Measurements from ENCODE around the gene CDK5R2.
A peak's percentile ranks its signal among the peaks of the same experiment; 100 is the strongest.

Gene CDK5R2

DNA sequence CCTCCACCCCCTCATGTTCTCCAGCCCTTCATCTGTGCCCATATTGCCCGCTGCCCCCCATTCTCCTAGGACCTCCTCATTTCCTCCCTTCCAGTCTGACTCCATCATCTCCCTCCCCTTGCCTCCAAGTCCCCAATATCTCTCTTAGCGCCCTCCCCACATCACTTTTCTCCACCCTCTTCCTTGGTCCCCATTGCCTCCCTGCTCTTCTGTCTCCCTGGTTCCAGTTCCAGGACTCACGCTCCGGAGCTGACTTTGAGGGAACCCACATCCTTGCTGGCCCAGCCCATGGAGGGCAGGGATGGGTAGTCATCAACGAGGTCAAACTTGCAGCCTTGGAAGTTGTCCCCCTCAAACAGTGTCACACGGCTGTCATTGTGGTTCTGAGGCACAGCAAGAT lies 31.1 kb downstream of the CDK5R2 start:
- no peak for DNase-seq

DNA sequence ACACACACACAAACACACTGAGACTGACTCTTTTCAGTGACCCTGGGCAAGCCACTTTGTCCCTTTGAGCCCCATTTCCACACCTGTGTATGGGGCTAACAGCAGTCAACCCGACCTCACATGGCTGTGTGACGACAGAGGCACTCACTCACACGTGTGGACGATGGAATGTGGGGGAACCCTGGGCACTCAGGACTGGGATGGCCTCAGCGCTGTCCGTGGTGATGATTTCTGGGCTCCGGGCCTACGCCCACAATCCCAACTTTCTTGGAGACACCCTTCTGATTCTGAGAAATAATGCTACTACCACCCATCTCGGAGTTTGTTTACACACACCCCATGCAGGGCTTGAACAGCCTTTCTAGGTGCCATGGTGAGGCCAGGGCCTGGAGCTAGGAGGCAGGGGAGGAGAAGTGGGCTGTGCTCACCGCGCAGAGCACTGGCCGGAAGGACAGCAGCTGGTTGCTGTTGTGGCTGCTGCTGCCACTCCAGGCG lies 32.3 kb downstream of the CDK5R2 start:
- DNase-seq: no peak

DNA sequence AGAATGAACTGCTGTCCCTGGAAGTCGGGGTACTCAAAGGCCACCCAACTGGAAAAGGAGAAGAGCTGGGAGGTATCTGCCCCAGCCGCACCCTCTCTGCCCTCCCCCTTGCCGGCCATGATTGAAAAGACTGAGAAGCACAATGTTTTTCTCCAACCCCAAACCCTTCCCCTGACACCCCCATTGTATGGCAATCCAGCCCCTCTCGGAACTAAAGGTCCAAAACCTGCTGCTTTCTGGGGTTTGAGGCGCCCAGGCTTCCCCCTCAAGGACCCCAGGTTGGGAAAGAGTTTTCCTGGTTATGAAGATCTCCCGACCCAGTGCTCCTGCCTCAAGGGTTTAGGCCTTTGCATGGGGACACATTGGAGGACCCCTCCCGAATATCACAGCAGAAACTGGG lies 32.7 kb downstream of the CDK5R2 start:
- no peak for DNase-seq

DNA sequence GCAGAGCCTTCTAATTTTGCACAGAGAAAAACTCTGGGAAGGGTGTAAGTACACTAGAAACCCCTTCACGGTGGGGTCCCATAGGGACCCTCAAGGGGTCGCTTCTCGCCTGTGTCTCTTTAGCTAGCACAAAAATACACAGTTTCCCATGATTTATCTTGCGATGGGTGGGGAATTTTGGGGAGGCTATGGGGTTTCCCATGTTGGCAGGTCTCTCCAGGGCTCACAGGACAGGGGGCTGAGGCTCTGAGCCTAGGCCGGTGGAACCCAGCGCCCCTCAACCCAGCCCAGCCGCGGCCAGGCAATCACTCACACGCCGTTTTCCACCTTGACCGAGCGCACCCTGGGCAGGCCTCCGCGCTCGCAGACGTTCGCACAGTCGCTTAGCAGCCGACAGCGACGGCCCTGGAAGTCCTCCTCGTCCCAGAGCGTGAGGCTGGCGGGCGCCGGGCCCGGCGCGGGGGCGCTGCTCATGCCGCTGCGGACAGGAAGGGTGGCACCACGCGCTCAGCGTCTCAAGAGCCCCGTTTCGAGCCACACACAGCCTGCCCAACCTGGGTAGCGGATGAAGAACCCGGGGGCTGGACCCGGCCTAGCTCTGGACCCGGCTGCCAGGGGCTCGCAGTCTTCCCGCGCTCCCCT lies 33.4 kb downstream of the CDK5R2 start:
- DNase-seq: no peak

DNA sequence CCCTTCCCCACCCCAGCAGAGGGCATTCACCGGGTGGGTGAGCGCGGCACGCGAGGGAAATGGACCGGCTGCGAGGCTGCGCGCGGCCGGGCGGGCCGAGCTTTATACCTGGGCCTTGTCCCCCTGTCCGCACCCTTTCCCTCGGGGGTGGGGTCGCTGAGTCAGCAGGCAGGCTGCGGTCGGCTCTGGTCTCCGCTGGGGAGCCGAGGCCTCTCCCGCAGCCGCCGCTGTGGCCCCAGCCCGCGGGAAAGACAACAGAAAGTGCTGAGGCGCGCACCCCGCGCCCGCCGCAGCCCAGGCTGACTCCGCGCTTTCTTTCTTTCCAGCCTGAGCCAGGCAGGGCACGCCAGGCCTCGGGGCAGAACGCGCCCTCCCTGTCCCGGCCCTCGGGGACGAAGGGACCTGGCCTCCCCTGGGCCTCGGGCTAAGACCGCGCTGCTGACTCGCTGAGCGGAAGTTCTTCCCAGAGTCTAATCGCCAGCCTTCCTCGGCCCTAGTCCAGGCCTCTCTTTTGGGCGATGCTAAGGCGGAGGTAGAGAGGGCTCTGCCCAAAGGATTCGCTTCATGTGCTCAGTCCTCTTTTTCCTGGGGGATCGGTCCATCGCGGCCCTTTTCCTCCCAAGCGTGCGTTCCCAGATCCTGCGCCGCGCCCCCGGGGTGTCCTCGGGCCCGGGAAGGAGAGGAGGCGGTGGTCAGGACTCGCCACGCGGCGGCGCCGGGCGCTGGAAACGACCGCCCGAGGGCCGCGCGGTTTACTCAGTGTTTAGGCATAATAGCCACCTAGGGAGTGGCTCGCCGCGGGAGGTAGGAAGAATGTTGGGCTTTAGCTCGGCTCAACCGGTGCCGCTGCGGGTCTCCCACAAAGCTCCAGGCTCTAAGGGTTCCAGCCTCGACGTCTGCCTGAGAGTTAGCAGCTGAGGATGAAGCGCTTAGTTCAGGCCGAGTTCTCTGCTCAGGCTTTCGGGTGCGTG lies 34.2 kb downstream of the CDK5R2 start, which contains the start of gene CRYBA2:
Gene CRYBA2, minus strand, starts transcription at position 78 of the 971 bp plus-strand sequence. CDS start 246 bp downstream, outside the sequence.
- DNase-seq: no peak

DNA sequence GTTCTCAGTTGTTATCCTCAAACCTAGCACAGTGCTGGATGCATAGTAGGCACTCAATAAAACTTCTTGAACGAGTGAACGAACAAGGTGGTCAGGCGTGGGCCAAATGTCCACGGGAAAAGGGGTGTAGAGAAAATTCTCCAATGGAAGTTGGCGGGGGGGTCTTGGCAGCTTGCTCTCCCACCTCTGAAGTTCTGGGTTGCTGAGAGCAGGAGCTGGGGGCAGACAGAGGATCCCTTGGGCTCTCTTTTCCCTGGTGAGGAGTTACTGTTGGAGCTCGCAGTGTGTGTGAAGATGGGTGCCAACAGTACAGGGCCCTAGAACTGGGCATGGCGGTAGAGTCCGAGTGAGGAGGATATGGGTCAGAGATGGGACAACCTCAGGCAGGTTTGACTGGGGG lies 36.1 kb downstream of the CDK5R2 start:
- no peak for DNase-seq

DNA sequence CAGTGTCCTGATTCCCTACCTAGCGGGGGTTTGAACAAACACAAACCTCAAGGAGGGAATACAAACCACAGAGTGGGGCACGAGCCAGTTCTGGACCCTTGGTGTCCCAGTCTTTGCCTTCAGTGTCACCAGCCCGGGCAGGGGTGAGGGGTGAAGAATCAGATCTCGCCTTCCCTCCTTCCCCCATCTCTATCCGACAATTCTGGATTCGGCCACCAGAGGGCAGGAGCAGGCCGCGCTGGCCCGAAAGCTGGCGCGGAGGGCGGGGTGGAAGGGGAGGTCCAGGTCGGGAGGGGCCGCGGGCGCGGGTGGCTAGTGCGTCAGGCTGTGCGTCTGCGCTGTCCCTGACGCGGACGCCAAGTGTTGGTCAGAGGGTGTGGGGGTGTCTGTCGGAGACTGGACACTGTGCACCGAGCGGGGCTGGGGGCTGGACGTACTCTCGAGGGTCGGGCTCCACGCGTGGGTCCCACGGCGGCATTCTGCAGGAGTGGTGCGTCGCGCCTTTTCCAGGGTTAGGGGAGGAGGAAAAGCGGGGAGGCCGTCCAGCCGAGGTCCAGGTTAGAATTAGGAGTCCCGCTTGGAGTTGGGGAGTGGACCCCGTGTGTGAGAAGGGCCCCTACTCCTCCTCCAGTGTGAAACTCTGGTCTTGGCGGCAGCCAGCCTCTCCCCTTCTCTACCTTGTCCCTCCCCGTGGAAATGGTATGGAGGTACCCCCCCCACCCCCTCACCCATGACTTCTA lies 36.7 kb downstream of the CDK5R2 start:
- DNase-seq: peak; percentile 71 to 78

DNA sequence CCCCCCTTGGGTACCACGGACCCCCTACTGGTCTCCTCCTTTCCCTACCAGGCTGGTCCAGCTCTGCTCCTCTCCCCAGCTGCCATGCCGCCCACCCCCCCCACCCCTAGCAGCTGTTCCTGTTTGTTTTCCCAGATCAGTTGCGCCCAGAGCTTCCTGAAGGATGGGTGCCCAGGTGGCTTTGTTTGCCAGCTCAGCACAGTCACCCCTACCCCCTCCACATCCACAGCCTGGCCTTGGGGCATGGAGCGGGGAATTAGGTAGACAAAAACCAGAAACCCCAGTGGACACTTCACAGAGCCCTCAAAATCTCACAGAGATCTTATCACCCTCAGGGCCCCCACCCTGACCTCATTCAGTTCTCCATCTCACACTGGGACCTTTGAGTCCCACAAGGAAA lies 37.5 kb downstream of the CDK5R2 start:
- DNase-seq: no peak

DNA sequence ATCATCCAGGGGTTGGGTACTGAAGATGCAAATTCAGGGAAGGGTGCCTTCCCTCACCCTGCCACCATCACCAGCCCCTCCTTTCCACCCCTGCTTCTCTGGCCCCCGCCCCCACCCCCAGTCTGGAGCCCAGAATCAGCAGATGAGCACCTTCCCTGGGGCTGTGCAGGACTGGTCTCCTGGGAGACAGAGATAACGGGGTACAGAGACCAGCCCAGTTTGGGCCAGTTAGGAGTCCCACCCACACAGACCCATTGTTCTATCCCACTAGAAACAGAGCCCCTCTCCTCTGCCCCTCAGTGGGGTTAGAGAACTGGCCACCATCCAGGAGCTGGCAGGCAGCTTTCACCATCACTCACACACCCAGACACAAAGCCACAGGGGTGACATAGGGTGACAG lies 38.3 kb downstream of the CDK5R2 start:
- DNase-seq: no peak

DNA sequence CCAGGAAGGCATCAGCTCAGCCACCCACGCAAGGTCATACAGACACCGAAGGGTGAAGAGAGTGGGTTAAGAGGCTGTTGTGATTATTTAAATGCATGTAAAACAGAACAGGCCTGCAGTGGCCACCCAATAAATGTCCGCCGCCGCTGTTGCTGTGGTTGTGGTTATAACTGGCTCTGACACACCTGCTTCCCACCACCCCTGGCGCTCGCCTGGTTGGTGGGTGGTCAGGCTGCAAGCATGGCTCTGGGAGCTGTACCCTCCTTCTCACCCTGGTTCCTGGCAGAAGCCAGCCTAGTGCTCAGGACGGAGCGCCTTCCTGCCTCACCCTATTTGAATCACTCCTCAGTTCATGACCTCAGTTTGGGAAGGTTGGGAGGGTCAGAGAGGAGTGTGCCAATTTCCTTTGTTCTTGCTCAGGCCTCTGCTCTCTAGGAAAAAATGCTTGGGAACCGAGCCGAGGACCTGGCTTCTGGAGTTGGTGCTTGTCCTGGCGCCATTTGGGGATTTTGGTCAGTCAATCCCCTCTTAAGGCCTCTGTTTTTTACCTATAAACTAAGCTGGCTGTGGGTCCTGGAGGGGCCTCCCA lies 39.0 kb downstream of the CDK5R2 start:
- no peak for DNase-seq

DNA sequence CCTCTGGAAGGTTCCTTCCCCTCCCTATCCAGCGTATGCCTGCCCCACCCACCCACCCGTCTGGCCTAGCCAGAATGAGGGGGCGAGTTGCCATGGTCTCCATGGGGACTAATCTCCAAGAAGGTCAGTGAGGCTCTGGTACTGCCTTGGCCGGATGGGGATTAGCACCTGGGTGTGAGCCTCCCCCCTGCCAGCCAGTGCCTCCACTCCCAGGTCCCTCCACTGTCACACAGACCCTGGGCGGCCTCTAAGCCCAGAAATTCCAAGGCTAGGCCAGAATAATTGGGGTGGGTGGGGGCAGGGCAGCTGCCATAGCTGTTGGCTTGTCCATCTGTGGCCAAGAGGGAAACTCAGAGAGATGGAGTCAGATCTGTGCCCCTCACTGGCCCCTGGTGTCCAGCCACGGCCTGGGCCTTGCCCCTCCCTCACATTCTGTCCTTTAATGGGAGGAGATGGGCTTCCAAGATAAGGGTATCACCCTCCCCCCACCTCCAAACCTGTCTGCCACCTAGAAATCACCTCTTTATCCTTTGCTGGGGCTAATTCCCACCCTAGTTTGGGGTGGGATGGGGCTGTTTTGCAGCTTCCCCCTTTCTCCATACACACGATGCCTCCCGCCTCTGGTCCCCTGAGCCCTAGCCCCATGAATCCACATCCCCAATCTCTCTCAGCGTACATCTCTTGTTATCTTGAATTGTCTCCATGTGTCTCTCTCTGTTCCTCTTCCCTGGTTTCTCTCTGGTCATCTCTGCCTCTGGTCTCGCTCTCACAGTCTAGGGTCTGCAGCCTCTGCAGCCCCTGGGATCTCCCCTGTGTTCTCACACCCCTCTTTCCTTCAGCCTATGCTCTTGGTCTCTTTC lies 39.8 kb downstream of the CDK5R2 start:
- no peak for DNase-seq

DNA sequence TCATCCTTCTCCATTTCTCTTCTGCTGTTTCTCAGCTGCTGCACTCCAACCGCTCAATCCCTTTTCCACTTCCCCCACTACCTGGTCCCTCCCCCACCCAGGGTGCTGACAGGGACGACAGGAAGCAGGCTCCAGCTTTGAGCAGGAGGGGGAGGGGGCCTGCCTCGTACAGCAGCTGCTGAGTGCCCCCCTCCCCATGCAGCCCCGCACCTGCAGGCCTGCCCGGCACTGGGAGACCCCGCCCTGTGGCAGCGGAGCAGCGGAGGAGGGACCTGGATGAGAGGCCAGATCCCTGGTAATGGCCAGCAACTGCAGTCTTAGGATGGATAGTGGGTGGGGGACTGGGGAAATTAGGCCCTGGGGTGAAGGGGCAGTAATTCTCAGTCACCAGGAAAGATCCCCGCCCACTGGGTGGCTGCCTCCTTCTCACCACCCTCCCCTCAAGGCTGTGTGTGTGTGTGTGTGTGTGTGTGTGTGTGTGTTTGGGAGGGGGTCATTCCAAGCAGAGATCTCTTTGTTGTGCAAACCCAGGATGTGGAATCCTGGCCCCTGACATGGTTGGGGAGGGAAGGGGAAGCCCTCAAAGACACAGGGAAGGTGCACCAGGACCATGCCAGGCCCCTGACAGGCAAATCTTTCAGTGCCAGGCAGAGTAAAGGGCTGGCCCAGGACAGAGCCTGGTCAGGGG lies 40.6 kb downstream of the CDK5R2 start:
- DNase-seq: no peak

DNA sequence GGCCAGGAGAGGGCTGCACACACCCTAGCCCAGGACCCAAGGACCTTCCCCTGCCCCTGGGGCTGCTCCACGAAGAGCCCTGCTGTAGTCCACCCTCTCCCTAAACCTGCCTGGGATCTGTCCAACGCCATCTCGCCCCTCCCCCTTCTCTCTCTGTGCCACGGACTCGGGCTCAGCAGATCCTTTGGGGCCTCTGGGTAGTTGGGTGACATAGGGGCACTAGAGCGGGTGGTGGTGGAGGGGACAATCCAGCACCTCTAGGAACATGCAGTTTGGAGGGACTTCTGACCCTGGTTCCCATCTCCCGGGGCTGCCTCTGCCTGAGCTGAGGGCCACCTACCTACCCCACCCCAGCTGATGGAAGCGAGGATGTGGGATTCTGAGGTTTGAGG lies 41.1 kb downstream of the CDK5R2 start:
- no peak for DNase-seq

DNA sequence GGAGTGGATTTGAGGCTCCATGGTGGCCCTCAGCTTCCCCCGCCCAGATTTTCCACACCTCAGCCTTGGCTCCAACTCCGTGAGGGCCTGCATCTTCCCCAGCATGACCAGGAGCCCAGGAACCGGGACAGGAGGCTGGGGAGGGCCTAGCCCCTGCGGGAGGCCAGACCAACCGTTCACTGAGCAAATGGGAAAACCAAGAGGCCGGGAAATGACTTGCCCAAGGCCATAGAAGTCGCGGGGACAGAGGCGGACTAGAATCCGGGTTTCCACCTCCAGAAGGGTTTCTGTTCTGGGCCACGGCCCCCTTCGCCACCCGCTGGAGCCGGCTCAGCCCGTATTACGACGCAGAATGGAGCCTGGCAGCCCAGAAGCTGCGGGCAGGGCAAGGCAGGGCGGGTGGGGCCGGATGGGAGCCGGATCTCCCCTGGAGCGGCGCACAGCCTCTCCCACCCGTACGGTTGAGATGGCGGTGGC lies 41.7 kb downstream of the CDK5R2 start:
- DNase-seq: no peak

DNA sequence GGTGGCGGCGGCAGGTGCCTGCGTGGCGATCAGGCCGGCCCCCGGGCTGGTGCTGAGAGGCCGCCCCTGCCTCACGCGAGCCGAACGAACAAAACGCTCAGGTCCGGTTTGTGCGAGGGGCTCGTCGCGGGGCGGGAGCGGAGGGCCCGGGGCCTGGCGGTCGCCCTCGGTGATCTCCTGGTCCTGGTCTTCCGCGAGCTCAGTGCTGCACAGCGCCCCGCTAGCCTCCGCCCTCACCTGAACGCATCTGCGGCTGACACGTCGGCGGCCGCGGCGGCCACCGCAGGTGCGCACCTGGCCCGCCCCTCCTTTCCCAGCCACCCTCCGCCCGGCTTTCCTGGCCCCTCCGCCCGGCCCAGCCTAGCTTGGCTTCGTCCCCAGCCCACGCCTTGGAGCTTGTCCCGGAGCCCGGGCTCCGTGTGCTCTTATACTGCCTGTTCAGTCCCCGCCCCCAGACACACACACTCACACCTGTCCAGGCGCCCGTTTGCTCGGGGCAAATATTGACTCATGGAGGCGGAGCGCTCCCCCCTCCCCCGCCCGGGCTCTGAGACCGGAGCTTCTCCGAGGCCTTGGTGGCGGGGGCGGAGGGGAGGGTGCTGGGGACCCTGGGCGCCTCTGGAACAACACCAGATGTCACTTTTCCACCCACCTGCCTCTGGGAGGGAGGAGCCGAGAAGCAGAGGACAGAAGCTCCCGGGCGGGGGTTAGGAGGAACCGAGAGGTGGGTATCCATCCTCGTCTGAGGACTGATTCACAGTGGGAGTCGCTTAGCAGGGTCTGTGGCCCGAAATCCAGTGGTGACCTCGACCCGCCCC lies 42.3 kb downstream of the CDK5R2 start:
- no peak for DNase-seq

DNA sequence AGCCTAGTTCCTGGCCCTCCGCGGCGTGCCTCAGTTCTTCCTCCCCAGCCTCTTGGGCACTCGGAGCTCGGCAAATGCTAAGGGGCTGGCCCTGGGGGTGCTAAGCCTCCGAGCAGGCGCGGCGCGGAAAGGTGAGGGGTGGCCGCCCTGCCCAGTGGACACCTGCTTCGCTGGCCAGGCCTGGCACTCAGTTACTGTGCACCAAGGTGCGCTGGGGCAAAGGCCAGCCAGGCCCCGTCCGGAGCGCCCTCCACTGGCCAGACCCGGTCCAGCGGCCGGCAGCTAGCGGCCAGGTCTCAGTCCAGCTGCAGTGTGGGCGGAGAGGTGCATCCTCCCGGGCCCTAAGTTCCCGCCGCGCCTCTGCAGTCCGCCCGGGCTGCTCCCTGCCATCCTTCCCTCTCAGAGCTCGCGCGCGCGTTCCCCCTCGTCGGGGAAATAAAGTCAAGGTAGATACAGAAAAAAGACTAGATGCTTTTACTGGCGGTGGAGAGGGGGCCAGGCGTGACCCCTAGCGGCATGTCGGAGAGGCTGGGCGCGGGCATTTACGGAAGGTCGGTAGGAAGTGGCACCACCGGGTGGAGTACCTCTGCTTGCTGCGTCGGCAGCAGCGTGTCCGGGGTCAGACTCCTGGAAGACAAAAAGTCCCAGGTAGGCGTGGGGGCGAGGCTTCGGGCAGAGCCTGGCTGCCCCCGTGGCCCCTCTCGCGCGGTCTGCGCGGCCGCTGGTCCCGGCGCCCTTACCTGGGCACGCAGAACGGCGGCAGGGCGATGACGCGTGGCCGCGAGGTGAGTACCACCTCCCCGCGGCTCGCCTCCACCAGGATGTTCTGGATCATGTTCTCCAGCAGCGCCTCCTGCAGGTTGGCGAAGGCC lies 43.2 kb downstream of the CDK5R2 start:
- peak; percentile 19 to 32 for DNase-seq

DNA sequence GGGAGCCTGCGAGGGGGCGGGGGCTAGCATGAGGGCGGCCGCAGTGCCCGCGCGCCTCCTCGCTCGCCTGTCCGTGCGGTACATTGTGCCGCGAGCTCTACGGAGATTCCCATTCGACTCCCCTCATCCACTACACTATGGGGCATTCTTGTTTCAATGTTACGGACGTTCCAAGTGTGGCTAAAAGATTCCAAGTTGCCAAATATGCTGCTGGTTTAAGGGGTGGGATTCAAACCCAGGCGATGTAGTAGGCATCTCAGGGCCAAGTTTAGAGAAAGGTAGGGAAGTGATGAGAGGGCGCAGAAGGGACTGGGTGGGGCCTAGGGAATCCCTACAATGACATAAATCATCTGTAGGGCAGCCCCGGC lies 43.8 kb downstream of the CDK5R2 start:
- DNase-seq: no peak

DNA sequence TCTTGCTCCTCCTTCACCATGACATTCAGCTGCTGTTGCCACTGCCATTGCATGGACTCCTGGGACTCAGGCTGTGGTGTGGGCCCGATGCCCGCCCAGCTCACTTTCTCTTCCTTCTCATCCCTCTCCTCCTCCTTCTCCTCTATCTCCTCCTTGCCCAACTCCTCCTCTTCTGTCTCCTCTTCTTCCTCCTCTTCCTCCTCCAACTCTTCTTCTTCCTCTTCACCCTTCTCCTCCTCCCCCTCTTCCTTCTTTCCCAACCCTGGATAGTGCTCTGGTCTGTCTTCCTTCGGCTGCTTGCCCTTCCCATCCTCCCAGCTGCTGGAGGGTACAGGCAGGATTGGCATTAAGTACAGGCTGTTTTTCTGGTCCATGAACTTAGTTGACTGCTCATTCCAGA lies 44.5 kb downstream of the CDK5R2 start:
- no peak for DNase-seq

DNA sequence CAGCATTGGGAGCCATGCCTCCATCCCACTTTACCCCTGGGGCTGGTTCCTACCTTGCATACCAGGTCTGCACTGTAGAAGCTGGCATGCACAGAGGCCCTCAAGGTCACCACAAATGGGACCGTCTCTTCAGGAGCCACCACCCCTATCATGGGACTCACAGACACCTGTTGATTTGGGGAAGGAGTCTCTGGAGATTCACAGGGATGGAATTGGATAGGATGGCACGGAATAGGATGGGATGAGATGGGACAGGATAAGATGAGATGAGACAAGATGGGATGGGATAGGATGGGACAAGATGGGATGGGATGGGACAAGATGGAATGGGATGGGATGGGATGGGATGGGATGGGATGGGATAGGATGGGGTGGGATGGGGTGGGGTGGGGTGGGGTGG lies 49.8 kb downstream of the CDK5R2 start:
- no peak for DNase-seq
